Measurements from ENCODE around the gene RBM10. TPM values are rescaled to one million over a fixed set of nuclear protein-coding genes. Genes with fewer than 3 reads are reported as not detected.

Gene RBM10
- total and polyA plus RNA-seq, 2 donors (not counting 3 experiments of a cell fraction or from before 2014, with no cell fraction given), result 37.3 to 51.5 TPM

GRCh38 chrX:47174846-47175587 lies 30.0 kb downstream of the RBM10 start:
- no peak overlapping the region for H3K9ac ChIP-seq (replicated peaks; ENCODE audit: extremely low read depth, insufficient read depth, low read length)
- ChIA-PET CTCF (no interaction called here), POLR2A (no interaction called here)
- BruUV-seq (replicated peaks), result no TSS peak
- H3K4me3 ChIP-seq (replicated peaks in 1 of 3; ENCODE audit: insufficient read depth in 1 of 3, low read depth in 1 of 3, low read length in 3 of 3), result no peak overlapping the region
- H3K27ac ChIP-seq (ENCODE audit: insufficient read depth, low read depth, low read length), result no peak overlapping the region
- H3K9me1 ChIP-seq (replicated peaks; ENCODE audit: control insufficient read depth, extremely low read depth, insufficient read depth, low read length), result no peaks in the 10 kb centered on the region
- H3K4me2 ChIP-seq (ENCODE audit: insufficient read depth, low read length), result no peak overlapping the region
- H4K20me1 ChIP-seq (replicated peaks; ENCODE audit: control insufficient read depth, extremely low read depth, insufficient read depth, low read length), result no peaks in the 10 kb centered on the region
- DNase-seq (ENCODE audit: low read depth, low spot score), result no peak
- no peaks in the 10 kb centered on the region for H3K27me3 ChIP-seq (ENCODE audit: control insufficient read depth in 2 of 2, insufficient read depth in 2 of 2, low read length in 2 of 2)
- no peaks in the 10 kb centered on the region for H3K9me3 ChIP-seq (replicated peaks; ENCODE audit: control insufficient read depth, insufficient read depth, low read length)
- dilution Hi-C loops (cut with MboI; ENCODE audit: extremely low pct_ligation_motif_present, low sequenced_read_pairs) (no loop called here), intact Hi-C loops (cut with micrococcal nuclease) (no loop called here)
- H2AFZ ChIP-seq (ENCODE audit: low read depth, low read length), result no peak overlapping the region
- no peak for FAIRE-seq
- TF ChIP-seq GATA2 (IDR thresholded peaks at IDR 0.05; ENCODE audit: insufficient read depth, insufficient read length, low read depth, low read length), result no peak
- no peak for TF ChIP-seq MYC (IDR thresholded peaks at IDR 0.05; ENCODE audit: low read depth, low read length)
- TF ChIP-seq FOS (IDR thresholded peaks at IDR 0.05; ENCODE audit: borderline replicate concordance, insufficient read depth, low read length), result no peak
- no peak for TF ChIP-seq MAX (IDR thresholded peaks at IDR 0.05; ENCODE audit: insufficient read depth, insufficient read length)
- no peak for TF ChIP-seq EZH2 (IDR thresholded peaks at IDR 0.05; ENCODE audit: borderline replicate concordance, low read depth, low read length, severe bottlenecking)
- TF ChIP-seq POLR2A (IDR thresholded peaks at IDR 0.05; ENCODE audit: low read depth, low read length), result no peak
- TF ChIP-seq POLR2AphosphoS5 (IDR thresholded peaks at IDR 0.05; ENCODE audit: insufficient read depth, low read depth, low read length), result no peak
- TF ChIP-seq, protein P1, sequence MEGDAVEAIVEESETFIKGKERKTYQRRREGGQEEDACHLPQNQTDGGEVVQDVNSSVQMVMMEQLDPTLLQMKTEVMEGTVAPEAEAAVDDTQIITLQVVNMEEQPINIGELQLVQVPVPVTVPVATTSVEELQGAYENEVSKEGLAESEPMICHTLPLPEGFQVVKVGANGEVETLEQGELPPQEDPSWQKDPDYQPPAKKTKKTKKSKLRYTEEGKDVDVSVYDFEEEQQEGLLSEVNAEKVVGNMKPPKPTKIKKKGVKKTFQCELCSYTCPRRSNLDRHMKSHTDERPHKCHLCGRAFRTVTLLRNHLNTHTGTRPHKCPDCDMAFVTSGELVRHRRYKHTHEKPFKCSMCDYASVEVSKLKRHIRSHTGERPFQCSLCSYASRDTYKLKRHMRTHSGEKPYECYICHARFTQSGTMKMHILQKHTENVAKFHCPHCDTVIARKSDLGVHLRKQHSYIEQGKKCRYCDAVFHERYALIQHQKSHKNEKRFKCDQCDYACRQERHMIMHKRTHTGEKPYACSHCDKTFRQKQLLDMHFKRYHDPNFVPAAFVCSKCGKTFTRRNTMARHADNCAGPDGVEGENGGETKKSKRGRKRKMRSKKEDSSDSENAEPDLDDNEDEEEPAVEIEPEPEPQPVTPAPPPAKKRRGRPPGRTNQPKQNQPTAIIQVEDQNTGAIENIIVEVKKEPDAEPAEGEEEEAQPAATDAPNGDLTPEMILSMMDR (IDR thresholded peaks at IDR 0.05; ENCODE audit: extremely low read depth in 1 of 2, insufficient read depth in 1 of 2, low read depth in 1 of 2, low read length in 2 of 2), result no peak
- TF ChIP-seq JUN (IDR thresholded peaks at IDR 0.05; ENCODE audit: borderline replicate concordance, insufficient read depth, insufficient read length, low read depth), result no peak
- H3K36me3 ChIP-seq (ENCODE audit: control insufficient read depth in 2 of 2, extremely low read depth in 1 of 2, insufficient read depth in 2 of 2, low read length in 2 of 2), result peaks cover 0 to 54% of the 10 kb centered on the region in 2 experiments
- no peaks in the 10 kb centered on the region for H3K4me1 ChIP-seq (ENCODE audit: control insufficient read depth, extremely low read depth, insufficient read depth, low read length)
- no peaks in the 10 kb centered on the region for H3K79me2 ChIP-seq (ENCODE audit: control insufficient read depth, insufficient read depth, low read length)

Data from endothelial cell of umbilical vein (primary cell).